Measurements from ENCODE around the gene FAM228B.

DNA sequence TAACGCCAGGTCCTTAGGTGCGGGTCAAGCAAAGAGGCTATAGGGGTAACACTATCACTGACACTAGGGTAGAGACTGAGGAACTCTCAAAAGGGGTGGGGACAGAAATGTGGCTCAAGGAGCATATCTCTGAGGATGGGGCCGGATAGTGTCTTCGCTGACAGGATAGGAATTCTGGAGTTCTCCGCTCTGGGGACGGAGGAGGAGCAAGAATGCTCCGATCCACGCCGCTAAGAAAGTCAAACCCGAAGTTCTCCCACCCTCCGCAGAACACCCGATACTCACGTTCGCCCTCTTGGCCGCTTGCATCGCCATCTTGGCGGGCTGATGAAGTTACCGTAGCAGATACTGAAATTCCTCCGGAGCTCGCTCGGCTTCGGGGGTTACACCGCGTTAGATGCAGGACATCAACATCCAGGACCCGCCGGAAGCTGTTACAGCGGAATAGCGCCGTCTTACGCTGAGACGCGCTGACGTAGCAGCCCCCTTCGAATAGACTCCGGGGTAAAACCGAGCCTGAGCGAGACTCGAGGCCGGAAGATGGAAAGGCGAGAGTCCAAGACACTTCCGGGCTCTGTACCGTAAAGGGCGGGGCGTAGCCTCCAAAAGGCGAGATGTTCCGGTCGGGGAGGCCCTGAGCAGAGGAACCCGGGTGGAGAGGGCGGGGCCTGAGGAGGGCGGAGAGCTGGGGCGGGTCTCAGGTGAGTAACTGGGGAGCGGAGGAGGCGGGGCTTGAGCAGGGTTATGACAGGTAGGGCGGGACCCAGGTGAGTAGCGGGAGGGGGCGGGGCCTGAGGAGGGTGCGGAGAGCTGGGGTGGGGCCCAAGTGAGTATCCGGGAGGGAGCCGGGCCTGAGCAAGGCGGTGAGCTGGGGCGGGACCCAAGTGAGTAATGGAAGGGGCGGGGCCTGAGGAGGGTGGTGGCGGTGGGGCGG, 47.1 kb upstream of the FAM228B start, which contains the start of gene SF3B6:
- TF ChIP-seq POLR2A (IDR thresholded peaks at IDR 0.05) (peak; percentile 51 to 58), CTCF (IDR thresholded peaks at IDR 0.05 in 4 of 5, conservative IDR thresholded peaks at IDR 0.05 in 1 of 5) (no peak)

All from gastrocnemius medialis (tissue), 4 donors.